Inflammatory macrophage treated with lipopolysaccharide for 4 hours (primary cell): ENCODE data around the gene SDC3.

Experiments
- DNase-seq: peaks from one replicate; pipeline ENCODE4 v3.0.0-alpha.2; 2020

Gene SDC3

GRCh38 chr1:30887485-30888315 is 20.9 kb downstream of the SDC3 start:
- no peak for DNase-seq

- DNase-seq: no peak
These were observed 21.7 kb downstream of the SDC3 start for GRCh38 chr1:30886710-30887428.

- no peak for DNase-seq
These were observed 22.7 kb downstream of the SDC3 start for GRCh38 chr1:30885570-30886522.

- DNase-seq: no peak
These were observed 23.8 kb downstream of the SDC3 start for GRCh38 chr1:30884723-30885122.

GRCh38 chr1:30883389-30884172 is 25.0 kb downstream of the SDC3 start:
- DNase-seq: no peak

- DNase-seq: no peak
These were observed 25.7 kb downstream of the SDC3 start for GRCh38 chr1:30882678-30883388.

GRCh38 chr1:30881319-30882181 is 27.0 kb downstream of the SDC3 start:
- no peak for DNase-seq

- no peak for DNase-seq
These were observed 27.8 kb downstream of the SDC3 start for GRCh38 chr1:30880678-30881318.

- DNase-seq: no peak
These were observed 28.4 kb downstream of the SDC3 start for GRCh38 chr1:30879940-30880677.

GRCh38 chr1:30879126-30879786 is 29.3 kb downstream of the SDC3 start:
- DNase-seq: peak; percentile 11

- no peak for DNase-seq
These were observed 30.0 kb downstream of the SDC3 start for GRCh38 chr1:30878559-30878958.

GRCh38 chr1:30878016-30878415 is 30.5 kb downstream of the SDC3 start:
- no peak for DNase-seq

GRCh38 chr1:30877205-30877912 is 31.2 kb downstream of the SDC3 start:
- peak; percentile 83 for DNase-seq

GRCh38 chr1:30876451-30877204 is 31.9 kb downstream of the SDC3 start:
- DNase-seq: no peak

GRCh38 chr1:30875916-30876315 is 32.6 kb downstream of the SDC3 start:
- DNase-seq: no peak

GRCh38 chr1:30875197-30875596 is 33.4 kb downstream of the SDC3 start:
- no peak for DNase-seq

GRCh38 chr1:30874176-30874575 is 34.4 kb downstream of the SDC3 start:
- DNase-seq: no peak

GRCh38 chr1:30872948-30873263 is 35.7 kb downstream of the SDC3 start:
- no peak for DNase-seq
